ENCODE measurements around the gene SH3RF1. TPM values are rescaled to one million over a fixed set of nuclear protein-coding genes. Genes with fewer than 3 reads are reported as not detected.

The SH3RF1 gene
- total RNA-seq, 4 donors from 2014 or later, result 10.0 to 11.8 (median 10.9) TPM

DNA sequence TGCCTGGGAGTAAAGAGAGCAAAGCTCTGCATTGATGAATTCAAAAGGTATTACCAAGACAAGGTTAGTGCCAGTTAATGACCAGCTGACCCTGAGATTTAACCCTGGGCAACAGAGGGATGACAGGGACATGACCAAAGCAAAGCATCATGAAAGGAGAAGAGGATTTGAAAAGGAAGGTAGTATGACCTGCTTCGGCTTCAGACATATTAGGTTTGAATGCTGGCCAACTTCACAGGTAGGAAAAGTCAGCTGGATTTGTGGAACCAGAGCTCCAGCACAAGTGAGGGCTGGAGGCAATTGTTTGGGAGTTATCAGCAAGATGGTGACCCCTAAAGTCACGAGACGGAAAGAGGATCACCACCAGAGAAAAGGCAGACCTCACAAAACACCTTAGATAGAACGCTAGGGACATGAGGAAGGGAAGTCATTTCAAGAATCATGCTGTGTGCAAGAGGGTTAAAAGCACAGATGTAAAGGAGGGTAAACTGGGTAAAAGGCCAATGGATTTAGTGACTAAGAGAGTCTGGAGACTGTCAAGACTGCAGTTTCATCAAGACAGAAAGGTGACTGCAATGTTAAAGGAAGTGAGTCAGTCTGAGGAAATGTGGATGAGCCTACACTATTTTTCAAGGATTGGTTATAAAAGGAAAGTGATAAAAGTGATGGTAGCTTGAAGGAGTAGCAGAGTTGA lies 45.6 kb downstream of the SH3RF1 start:
- DNase-seq (ENCODE audit: extremely low spot score), result peak; percentile 55

DNA sequence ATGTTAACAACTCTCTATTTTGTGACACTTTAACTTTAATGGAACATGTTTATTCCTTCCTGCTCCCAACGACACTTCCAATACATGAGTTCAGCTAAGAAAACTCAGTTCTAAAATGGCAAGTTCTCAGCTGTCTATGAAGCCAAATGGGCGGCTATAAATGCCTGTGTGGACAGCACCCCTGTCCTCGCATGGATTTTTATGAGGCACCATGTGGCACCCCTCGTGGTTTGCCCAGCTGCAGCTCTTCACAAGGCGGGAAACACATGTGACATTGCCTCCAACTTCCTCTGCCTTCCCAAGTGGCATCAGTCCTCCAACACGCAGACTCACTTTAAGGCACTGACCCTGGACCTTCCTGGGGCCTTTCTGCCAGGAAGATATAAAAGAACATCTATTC lies 48.0 kb downstream of the SH3RF1 start:
- DNase-seq (ENCODE audit: extremely low spot score), result peak; percentile 68
- Histone ChIP-seq H3K36me3 (no peaks in the 10 kb centered on the region), H3K27ac (replicated peaks in 1 of 4) (no peak overlapping the region), H3K9me3 (no peaks in the 10 kb centered on the region), H3K4me1 (peaks cover 17 to 31% (median 24%) of the 10 kb centered on the region in 4 donors), H3K27me3 (no peaks in the 10 kb centered on the region), H3K4me3 (no peak overlapping the region)
- 88% methylated on average over 6 of the region's 6 CpGs for WGBS
- intact Hi-C loops (cut with DNase I), result no loop called here
- no peak for TF ChIP-seq EP300 (IDR thresholded peaks at IDR 0.05)
- no peak for TF ChIP-seq POLR2A (IDR thresholded peaks at IDR 0.05; ENCODE audit: low read depth)
- TF ChIP-seq POLR2AphosphoS5 (IDR thresholded peaks at IDR 0.05), result no peak
- TF ChIP-seq, protein P1, sequence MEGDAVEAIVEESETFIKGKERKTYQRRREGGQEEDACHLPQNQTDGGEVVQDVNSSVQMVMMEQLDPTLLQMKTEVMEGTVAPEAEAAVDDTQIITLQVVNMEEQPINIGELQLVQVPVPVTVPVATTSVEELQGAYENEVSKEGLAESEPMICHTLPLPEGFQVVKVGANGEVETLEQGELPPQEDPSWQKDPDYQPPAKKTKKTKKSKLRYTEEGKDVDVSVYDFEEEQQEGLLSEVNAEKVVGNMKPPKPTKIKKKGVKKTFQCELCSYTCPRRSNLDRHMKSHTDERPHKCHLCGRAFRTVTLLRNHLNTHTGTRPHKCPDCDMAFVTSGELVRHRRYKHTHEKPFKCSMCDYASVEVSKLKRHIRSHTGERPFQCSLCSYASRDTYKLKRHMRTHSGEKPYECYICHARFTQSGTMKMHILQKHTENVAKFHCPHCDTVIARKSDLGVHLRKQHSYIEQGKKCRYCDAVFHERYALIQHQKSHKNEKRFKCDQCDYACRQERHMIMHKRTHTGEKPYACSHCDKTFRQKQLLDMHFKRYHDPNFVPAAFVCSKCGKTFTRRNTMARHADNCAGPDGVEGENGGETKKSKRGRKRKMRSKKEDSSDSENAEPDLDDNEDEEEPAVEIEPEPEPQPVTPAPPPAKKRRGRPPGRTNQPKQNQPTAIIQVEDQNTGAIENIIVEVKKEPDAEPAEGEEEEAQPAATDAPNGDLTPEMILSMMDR (IDR thresholded peaks at IDR 0.05), result no peak

More for the DNA sequence above, 45.6 kb downstream of the SH3RF1 start:
- Histone ChIP-seq H3K27me3 (no peaks in the 10 kb centered on the region), H3K27ac (replicated peaks in 1 of 4) (no peak overlapping the region), H3K9me3 (no peaks in the 10 kb centered on the region), H3K36me3 (no peaks in the 10 kb centered on the region), H3K4me3 (no peak overlapping the region), H3K4me1 (peaks cover 25 to 34% (median 29%) of the 10 kb centered on the region in 4 donors)
- TF ChIP-seq, protein P1 (IDR thresholded peaks at IDR 0.05), result no peak
- TF ChIP-seq EP300 (IDR thresholded peaks at IDR 0.05), result no peak
- TF ChIP-seq POLR2AphosphoS5 (IDR thresholded peaks at IDR 0.05), result peak in 1 of 2 donors; percentile 78
- WGBS, result 90% methylated on average over 4 of the region's 4 CpGs
- intact Hi-C loops (cut with DNase I), result no loop called here

DNA sequence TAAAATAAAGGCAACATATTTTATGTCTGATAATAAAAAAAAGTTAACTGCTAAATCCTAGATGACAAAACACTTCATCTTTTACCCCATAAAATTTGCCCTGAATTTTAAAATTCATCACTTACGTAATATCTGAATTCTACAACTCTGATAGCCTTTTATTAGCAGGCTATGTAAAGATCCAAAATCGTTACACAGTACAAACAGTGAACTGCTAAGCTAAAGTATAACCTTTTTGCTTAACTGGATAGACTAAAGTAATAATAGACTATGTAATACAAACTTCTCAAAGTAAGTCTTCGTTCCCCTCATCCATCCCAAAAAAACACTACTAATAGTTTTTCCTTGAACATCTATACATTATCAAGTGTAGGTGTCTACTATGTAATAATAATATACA lies 49.1 kb downstream of the SH3RF1 start:
- H3K4me1 ChIP-seq, result peaks cover 15 to 30% (median 23%) of the 10 kb centered on the region in 4 donors
- no peak overlapping the region for H3K27ac ChIP-seq (replicated peaks in 1 of 4)
- WGBS, result 92% methylated on average over 3 of the region's 3 CpGs
- H3K4me3 ChIP-seq, result no peak overlapping the region
- no peaks in the 10 kb centered on the region for H3K27me3 ChIP-seq
- H3K36me3 ChIP-seq, result no peaks in the 10 kb centered on the region
- no peaks in the 10 kb centered on the region for H3K9me3 ChIP-seq
- no peak for DNase-seq (ENCODE audit: extremely low spot score)
- TF ChIP-seq EP300 (IDR thresholded peaks at IDR 0.05), result no peak
- TF ChIP-seq, protein P1 (IDR thresholded peaks at IDR 0.05), result no peak
- no peak for TF ChIP-seq POLR2A (IDR thresholded peaks at IDR 0.05; ENCODE audit: low read depth)
- TF ChIP-seq POLR2AphosphoS5 (IDR thresholded peaks at IDR 0.05), result no peak
- intact Hi-C loops (cut with DNase I), result no loop called here

DNA sequence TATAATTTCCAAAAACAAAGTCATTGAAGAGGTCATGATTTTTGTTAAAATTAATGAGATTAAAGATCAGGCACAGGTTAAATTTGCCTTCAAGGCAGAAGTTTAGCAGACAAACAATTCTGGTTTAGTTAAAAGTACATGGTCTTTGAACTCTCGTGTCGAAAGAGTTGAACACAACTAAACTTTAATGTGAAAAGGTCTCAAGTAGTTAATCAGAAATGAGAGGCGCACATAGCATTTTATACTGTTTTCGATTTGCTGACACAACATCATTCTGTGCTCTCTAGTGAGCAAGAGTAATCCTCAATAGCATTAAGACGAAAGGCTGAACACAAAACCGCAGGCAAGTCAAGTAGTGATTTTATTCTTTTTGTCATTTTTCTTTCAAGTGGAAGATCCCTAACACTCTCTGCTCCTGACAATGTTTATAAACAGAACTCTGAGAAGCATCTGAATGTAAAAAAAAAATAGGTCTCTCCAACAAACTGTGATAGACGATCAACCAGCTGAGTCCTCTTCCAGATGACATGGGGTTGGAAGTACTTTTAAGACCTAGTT lies 49.8 kb downstream of the SH3RF1 start:
- Histone ChIP-seq H3K36me3 (no peaks in the 10 kb centered on the region), H3K9me3 (no peaks in the 10 kb centered on the region), H3K27ac (replicated peaks in 1 of 4) (no peak overlapping the region), H3K4me3 (no peak overlapping the region), H3K4me1 (peaks cover 9 to 25% (median 19%) of the 10 kb centered on the region in 4 donors), H3K27me3 (no peaks in the 10 kb centered on the region)
- TF ChIP-seq EP300 (IDR thresholded peaks at IDR 0.05), result no peak
- no peak for DNase-seq (ENCODE audit: extremely low spot score)
- WGBS, result 67% methylated on average over 7 of the region's 7 CpGs
- intact Hi-C loops (cut with DNase I), result no loop called here

DNA sequence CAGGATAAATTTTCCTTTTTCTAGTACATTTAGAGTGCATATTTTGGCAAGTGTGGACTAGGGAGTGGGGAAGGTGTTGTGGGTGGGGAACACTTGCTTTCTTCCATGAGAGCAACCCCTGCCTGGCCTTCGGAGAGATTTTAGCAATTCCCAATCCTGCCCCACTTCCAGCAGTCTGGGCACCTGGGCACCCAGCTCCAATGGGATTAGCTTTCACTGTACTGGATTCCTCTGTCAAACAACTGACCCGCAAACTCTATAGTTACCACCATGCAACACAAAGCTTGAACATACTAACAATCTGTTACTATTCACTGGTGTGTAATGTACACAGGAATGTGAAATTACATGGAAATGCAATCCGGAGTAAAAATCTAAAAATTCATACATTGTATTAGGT lies 50.3 kb downstream of the SH3RF1 start:
- Histone ChIP-seq H3K4me1 (peaks cover 5 to 21% (median 15%) of the 10 kb centered on the region in 4 donors), H3K27me3 (no peaks in the 10 kb centered on the region), H3K9me3 (no peaks in the 10 kb centered on the region), H3K4me3 (no peak overlapping the region), H3K27ac (replicated peaks in 1 of 4) (no peak overlapping the region), H3K36me3 (no peaks in the 10 kb centered on the region)
- DNase-seq (ENCODE audit: extremely low spot score), result no peak
- intact Hi-C loops (cut with DNase I), result no loop called here
- TF ChIP-seq, protein P1 (IDR thresholded peaks at IDR 0.05), result no peak
- TF ChIP-seq POLR2A (IDR thresholded peaks at IDR 0.05; ENCODE audit: low read depth) (no peak), POLR2AphosphoS5 (IDR thresholded peaks at IDR 0.05) (no peak), EP300 (IDR thresholded peaks at IDR 0.05) (no peak)
- WGBS, result 90% methylated on average over 3 of the region's 3 CpGs

Measured in esophagus muscularis mucosa (tissue), 4 donors.